GM19351 (cell line): Measurements from ENCODE around the gene DYNC1I1.

ENCODE experiments used
- ATAC-seq: cut with Tn5 transposase; IDR thresholded peaks from one replicate; pipeline ENCODE4 v1.9.1; 2021; ENCODE audit warnings: mild to moderate bottlenecking, moderate library complexity; ENCODE audit not compliant: unreplicated experiment

Gene DYNC1I1

DNA sequence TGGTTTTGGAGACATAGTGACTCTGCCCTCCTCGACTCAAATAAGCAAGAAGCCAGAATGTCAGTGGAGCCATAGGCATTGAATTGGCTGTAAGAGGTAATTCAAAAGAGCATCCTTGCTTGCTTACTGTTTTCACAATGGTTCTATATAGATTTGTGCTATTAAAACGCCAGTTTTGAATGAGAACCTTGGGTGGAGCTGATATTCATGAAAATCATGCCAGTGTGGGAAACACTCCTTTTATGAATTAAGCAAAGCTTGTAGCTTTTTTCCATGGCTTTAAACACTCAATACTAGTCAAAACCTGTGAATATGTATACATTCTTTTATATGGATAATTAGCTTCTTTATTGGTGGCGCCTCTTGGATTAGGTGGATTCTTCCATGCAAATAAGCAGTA is 297.0 kb downstream of the DYNC1I1 start:
- no peak for ATAC-seq

DNA sequence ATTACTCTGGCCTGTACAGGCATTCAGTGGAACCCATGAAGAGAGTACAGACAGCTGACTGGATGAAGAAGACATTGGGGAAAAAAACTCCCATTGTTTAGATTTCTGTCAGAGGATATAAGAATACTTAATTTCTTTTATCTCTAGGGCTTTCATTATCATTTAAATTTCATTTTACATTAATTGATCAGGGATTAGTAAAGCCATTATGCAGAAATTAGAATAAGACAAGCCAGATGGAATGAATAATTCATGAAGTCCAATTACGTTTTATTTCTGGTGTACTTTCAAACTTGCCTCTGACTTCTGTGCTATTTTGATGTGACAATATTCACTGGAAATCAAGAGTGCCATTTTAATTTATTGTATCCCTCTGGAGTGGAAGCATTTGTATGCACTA is 302.5 kb downstream of the DYNC1I1 start:
- no peak for ATAC-seq

GRCh38 chr7:96075510-96076349 is 303.4 kb downstream of the DYNC1I1 start:
- ATAC-seq: peak; percentile 91

- no peak for ATAC-seq
These were observed 304.0 kb downstream of the DYNC1I1 start for GRCh38 chr7:96076350-96076707.

GRCh38 chr7:96080027-96080426 is 307.7 kb downstream of the DYNC1I1 start:
- no peak for ATAC-seq

GRCh38 chr7:96084881-96085553 is 312.7 kb downstream of the DYNC1I1 start:
- no peak for ATAC-seq

GRCh38 chr7:96085953-96086352 is 313.6 kb downstream of the DYNC1I1 start:
- ATAC-seq: no peak

DNA sequence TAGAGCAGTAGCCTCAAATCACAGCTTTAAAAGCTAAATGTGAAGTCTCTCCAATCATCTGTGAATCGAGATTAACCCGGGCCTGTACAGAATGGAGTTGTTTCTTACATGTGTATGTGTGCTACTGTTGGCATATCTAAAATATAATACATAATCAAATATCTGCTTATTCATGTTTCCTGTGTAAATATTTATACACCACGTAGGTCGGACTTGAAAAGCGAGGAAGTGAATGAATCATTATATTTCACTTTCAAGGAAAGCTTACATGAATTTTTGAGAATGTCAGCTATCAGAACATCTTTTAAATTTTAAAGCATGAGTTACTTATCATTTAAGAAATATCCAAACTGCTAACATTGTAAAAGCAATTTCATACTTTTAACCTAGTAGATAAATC is 316.2 kb downstream of the DYNC1I1 start:
- no peak for ATAC-seq

DNA sequence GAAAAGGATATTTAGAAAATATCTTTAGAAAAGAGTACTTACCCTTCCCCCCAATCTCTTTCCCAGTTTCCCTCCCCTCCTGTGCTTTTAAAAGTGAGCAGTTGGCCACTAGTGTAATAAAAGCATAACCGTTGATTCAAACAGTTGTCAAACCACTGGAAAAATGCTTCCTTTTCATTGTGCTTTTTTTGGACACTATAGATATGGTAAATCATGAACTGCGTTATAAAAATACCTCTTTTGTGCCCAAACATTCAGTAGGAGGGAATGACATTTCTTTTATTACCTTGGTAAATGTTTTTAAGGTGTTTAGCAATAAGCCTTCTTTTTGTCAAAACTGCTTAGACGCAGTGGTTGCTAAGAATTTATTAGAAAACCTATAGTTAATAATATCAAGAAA is 317.2 kb downstream of the DYNC1I1 start:
- no peak for ATAC-seq

DNA sequence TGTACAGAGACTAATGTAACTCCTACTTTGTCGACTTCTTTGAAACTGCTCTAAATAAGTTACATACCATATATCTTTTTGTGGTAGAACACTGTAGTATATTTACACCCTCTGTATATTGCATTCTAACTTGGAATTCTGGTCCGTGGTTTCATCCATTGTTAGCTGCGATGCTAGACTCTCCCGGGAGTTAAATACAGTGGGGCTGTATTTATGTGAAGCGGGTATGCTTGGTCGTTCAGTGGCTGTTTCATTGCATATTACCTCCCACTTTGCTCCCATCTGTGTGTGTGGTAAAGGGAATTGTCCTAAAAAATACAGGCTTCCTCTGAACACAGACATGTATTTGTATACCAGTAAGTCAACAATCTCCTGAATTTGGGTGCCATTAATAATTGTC is 318.4 kb downstream of the DYNC1I1 start:
- no peak for ATAC-seq

- ATAC-seq: no peak
These were observed 321.1 kb downstream of the DYNC1I1 start for GRCh38 chr7:96093435-96093834.

DNA sequence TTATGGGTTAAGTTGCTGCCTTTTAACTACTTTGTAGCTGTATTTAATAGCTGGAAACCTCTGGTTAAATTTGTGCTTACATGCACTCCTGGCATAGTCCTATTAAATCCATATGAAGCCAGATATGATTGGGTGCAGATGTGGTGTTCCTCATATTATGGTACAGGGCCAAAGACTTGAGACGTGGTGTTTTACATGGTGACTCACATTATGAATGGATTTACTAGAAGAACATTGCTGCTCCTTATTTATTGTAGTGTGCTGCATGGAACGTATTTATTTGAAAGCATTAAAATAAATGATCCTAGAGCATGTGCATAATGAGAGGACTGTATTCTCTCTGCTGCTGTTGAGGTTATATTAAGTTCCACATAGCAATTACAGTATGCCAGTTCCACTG is 325.5 kb downstream of the DYNC1I1 start:
- ATAC-seq: no peak

- no peak for ATAC-seq
These were observed 328.4 kb downstream of the DYNC1I1 start for GRCh38 chr7:96100737-96101136.

GRCh38 chr7:96102096-96102811 is 329.9 kb downstream of the DYNC1I1 start:
- ATAC-seq: no peak

- ATAC-seq: no peak
These were observed 332.6 kb downstream of the DYNC1I1 start for GRCh38 chr7:96104984-96105383.

GRCh38 chr7:96111405-96111804 is 339.1 kb downstream of the DYNC1I1 start:
- no peak for ATAC-seq

GRCh38 chr7:96114190-96114589 is 341.8 kb downstream of the DYNC1I1 start:
- no peak for ATAC-seq

- no peak for ATAC-seq
These were observed 343.8 kb downstream of the DYNC1I1 start for GRCh38 chr7:96116173-96116572.

GRCh38 chr7:96118449-96119001 is 346.2 kb downstream of the DYNC1I1 start:
- no peak for ATAC-seq

DNA sequence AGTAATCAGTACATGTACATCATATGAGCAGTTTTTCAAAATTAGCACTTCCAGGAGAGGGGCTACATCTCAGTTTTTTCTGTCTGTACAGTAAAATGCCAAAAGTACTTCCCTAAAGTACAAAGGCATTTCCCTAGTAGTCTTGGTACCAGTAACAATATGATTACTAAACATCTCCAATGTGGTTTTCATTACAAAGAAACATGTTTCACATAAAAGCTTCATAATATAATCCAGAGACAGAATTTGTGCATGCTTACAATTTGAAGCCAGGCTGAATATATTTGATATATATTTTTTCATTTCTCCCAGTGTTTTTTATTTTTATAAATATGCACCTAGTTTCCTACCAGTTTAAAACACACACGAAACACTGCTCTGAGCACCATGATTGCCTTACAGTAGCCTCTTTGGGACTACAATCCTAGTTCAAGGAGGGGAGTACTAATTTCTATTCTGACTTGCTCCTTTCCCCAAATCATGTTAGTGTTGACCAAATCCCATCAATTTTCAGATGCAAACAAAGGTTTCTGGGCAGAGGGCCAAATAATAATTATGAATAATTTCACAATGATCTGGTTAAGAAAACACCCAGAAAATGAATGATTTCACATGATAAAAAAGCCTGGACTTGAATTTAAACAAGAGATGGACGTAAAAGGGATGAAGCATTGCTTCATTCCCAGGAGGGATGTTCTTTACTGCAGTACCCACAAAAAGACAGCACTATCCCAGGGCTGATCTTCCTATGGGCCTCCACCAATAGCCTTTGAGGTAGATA is 348.3 kb downstream of the DYNC1I1 start:
- no peak for ATAC-seq

- no peak for ATAC-seq
These were observed 349.4 kb downstream of the DYNC1I1 start for GRCh38 chr7:96121752-96122151.
